HepG2 (cell line): ENCODE measurements around the gene MSH3. TPM values are rescaled to one million over a fixed set of nuclear protein-coding genes. Genes with fewer than 3 reads are reported as not detected.

Experiments used
- ATAC-seq: fragments of 200-7000 bp; cut with Tn5 transposase; 3 replicates; pipeline ENCODE4 v1.9.1; 2020; ENCODE audit warnings: mild to moderate bottlenecking, moderate library complexity
- BruUV-seq: library from RNA; stranded (reverse); fragments of 400-500 nt; replicated peaks from 2 replicates; lab custom pipeline; 2021; lab: Mats Ljungman, UMichigan
- CTCF ChIA-PET: fragments of 300-600 bp; formaldehyde crosslinking; extraction: SDS; loops from one replicate; lab custom pipeline; 2021; ENCODE audit warnings: low total read pairs, inconsistent platforms, low intra/inter-chr PET ratio; lab: Yijun Ruan, JAX
- POLR2A ChIA-PET: fragments of 350-600 bp; sonication (Branson Sonifier 250); formaldehyde crosslinking; loops from one replicate; lab custom pipeline; 2020; ENCODE audit warnings: antibody characterized with exemption, inconsistent platforms; lab: Yijun Ruan, JAX
- DNase-seq: peaks from one replicate; pipeline ENCODE4 v3.0.0-alpha.2; 2015; ENCODE audit warnings: low spot score
- FAIRE-seq: peaks from 3 replicates; lab custom pipeline; 2011; peaks lifted over from hg19 to GRCh38; lab: Jason Lieb, UNC
- H2AFZ ChIP-seq: one replicate; pipeline ENCODE4 v1.6.1; 2011; ENCODE audit warnings: low read length, inconsistent platforms
- H3K27ac ChIP-seq: fragments of 300-600 bp; 3 replicates; pipeline ENCODE4 v1.8.0; 2011; ENCODE audit warnings: mixed run types, mild to moderate bottlenecking, mixed read lengths, low read length, inconsistent platforms; ENCODE audit not compliant: insufficient read depth; ENCODE audit errors: extremely low read length
- H3K27me3 ChIP-seq, 2 experiments: fragments of 200-600 bp in 1 of 2; 2 replicates in 1 of 2; 3 replicates in 1 of 2; pipeline versions ENCODE4 v1.6.0 to v1.8.0; 2011; ENCODE audit warnings: low read length in 2 of 2, mild to moderate bottlenecking in 2 of 2, moderate library complexity in 2 of 2, inconsistent platforms in 1 of 2; ENCODE audit not compliant: insufficient read depth in 2 of 2, control insufficient read depth in 1 of 2
- H3K36me3 ChIP-seq, 2 experiments: fragments of 200-600 bp in 1 of 2; replicated peaks in 1 of 2; 2 replicates in 1 of 2; 3 replicates in 1 of 2; pipeline versions ENCODE4 v1.5.1 to v1.8.0; 2011; ENCODE audit warnings: low read length in 2 of 2, inconsistent platforms in 1 of 2; ENCODE audit not compliant: insufficient read depth in 2 of 2, control insufficient read depth in 1 of 2
- H3K4me1 ChIP-seq: 2 replicates; pipeline ENCODE4 v1.5.1; 2012; ENCODE audit warnings: low read length, inconsistent platforms; ENCODE audit not compliant: insufficient read depth
- H3K4me2 ChIP-seq: 2 replicates; pipeline ENCODE4 v1.6.0; 2011; ENCODE audit warnings: low read depth, low read length, inconsistent platforms
- H3K4me3 ChIP-seq, 3 experiments: fragments of 200-600 bp in 1 of 3; sonication (generic), shearing (Covaris generic) in 1 of 3; replicated peaks in 1 of 3; 2 replicates each; pipeline ENCODE4 v1.5.1; 2011 to 2016; ENCODE audit warnings: low read length in 3 of 3, inconsistent platforms in 2 of 3, low read depth in 2 of 3, mild to moderate bottlenecking in 2 of 3, control low read depth in 1 of 3, mixed read lengths in 1 of 3; ENCODE audit not compliant: insufficient read depth in 1 of 3
- H3K79me2 ChIP-seq: one replicate; pipeline ENCODE4 v1.6.1; 2011; ENCODE audit warnings: low read length, inconsistent platforms; ENCODE audit not compliant: insufficient read depth
- H3K9ac ChIP-seq: 2 replicates; pipeline ENCODE4 v1.6.0; 2011; ENCODE audit warnings: mild to moderate bottlenecking, low read depth, low read length, inconsistent platforms; ENCODE audit not compliant: insufficient read depth
- H3K9me3 ChIP-seq: 2 replicates; pipeline ENCODE4 v1.5.1; 2012; ENCODE audit warnings: mild to moderate bottlenecking, low read length
- H4K20me1 ChIP-seq: 2 replicates; pipeline ENCODE4 v1.6.0; 2011; ENCODE audit warnings: inconsistent platforms, mild to moderate bottlenecking, low read length, moderate library complexity; ENCODE audit not compliant: insufficient read depth
- MAFK ChIP-seq, 2 experiments: IDR thresholded peaks in 1 of 2; conservative IDR thresholded peaks in 1 of 2; 2 replicates each; pipeline ENCODE4 v1.6.1; 2011; ENCODE audit warnings: improper control_type of control experiment in 2 of 2, low read length in 2 of 2
- RFXAP ChIP-seq: sonication (generic); formaldehyde crosslinking; IDR thresholded peaks from 2 replicates; pipeline ENCODE4 v1.4.0; 2020; ENCODE audit warnings: missing genetic modification reagents, borderline replicate concordance
- TGIF2 ChIP-seq: IDR thresholded peaks from 2 replicates; pipeline ENCODE4 v1.6.1; 2016; ENCODE audit warnings: control low read depth, missing compliant biosample characterization
- ZFX ChIP-seq: sonication (generic); formaldehyde crosslinking; IDR thresholded peaks from 2 replicates; pipeline ENCODE4 v1.4.0; 2020; ENCODE audit warnings: mild to moderate bottlenecking, low read depth, missing genetic modification reagents, moderate library complexity
- ZNF12 ChIP-seq: sonication (generic); formaldehyde crosslinking; IDR thresholded peaks from 2 replicates; pipeline ENCODE4 v1.5.0; 2020; ENCODE audit warnings: missing genetic modification reagents
- ZNF274 ChIP-seq: sonication (generic); formaldehyde crosslinking; IDR thresholded peaks from 2 replicates; pipeline ENCODE4 v1.5.1; 2020; ENCODE audit warnings: mild to moderate bottlenecking, missing genetic modification reagents
- ZNF281 ChIP-seq: sonication (generic); formaldehyde crosslinking; IDR thresholded peaks from 2 replicates; pipeline ENCODE4 v1.4.0; 2020; ENCODE audit warnings: missing genetic modification reagents, borderline replicate concordance
- ZNF780A ChIP-seq: sonication (generic); formaldehyde crosslinking; IDR thresholded peaks from 2 replicates; pipeline ENCODE4 v1.8.0; 2022; ENCODE audit warnings: mild to moderate bottlenecking, missing genetic modification reagents, moderate library complexity
- WGBS: methylation state at CpG from one replicate; pipeline ENCODE4 v1.1.6; 2017; ENCODE audit warnings: low lambda C conversion rate; 5-methylcytosine and 5-hydroxymethylcytosine counted together
- in situ Hi-C: cut with HindIII; loops from 2 replicates; pipeline ENCODE4 v1.10.0; 2017; ENCODE audit warnings: low pct_unique_long_range_greater_than_20kb; ENCODE audit not compliant: extremely low pct_ligation_motif_present
- intact Hi-C: fragments of 100-400 bp; cut with micrococcal nuclease; formaldehyde crosslinking; loops from one replicate; pipeline ENCODE4 v1.10.0; 2022; ENCODE audit not compliant: unreplicated experiment
- polyA plus RNA-seq, 8 experiments: library from polyadenylated mRNA; depleted of rRNA in 3 of 8; stranded (reverse) in 7 of 8; unstranded in 1 of 8; fragments of >200 nt; fragmentation: Illumina TruSeq in 4 of 8; extraction: Trizol in 4 of 8; gene quantifications; 2 replicates each; pipeline versions ENCODE4 v1.2.1 to v1.2.3, GENCODE V29; 2011 to 2016; ENCODE audit warnings: low read depth in 4 of 8, missing spikeins in 1 of 8, mixed read lengths in 1 of 8; ENCODE audit not compliant: insufficient read depth in 1 of 8
- total RNA-seq, 5 experiments: library from RNA; depleted of rRNA; stranded (reverse); fragments of >200 nt; fragmentation: Illumina TruSeq; extraction: Trizol; gene quantifications; 2 replicates each; pipeline ENCODE4 v1.2.3, GENCODE V29; 2016; ENCODE audit warnings: low read depth in 1 of 5
- TF ChIP-seq, protein P1 (sequence below): sonication (generic); formaldehyde crosslinking; conservative IDR thresholded peaks from 2 replicates; pipeline ENCODE4 v1.4.0; 2020; ENCODE audit warnings: missing genetic modification reagents
- TF ChIP-seq, protein P2 (sequence below): sonication (generic); formaldehyde crosslinking; IDR thresholded peaks from 2 replicates; pipeline ENCODE4 v1.8.0; 2022; ENCODE audit warnings: low read depth, missing genetic modification reagents

MSH3 gene
- total and polyA plus RNA-seq, 2 of the 13 experiments (the other 11 are each of a cell fraction or from before 2014, with no cell fraction given): 4.0 to 16.4 TPM

DNA sequence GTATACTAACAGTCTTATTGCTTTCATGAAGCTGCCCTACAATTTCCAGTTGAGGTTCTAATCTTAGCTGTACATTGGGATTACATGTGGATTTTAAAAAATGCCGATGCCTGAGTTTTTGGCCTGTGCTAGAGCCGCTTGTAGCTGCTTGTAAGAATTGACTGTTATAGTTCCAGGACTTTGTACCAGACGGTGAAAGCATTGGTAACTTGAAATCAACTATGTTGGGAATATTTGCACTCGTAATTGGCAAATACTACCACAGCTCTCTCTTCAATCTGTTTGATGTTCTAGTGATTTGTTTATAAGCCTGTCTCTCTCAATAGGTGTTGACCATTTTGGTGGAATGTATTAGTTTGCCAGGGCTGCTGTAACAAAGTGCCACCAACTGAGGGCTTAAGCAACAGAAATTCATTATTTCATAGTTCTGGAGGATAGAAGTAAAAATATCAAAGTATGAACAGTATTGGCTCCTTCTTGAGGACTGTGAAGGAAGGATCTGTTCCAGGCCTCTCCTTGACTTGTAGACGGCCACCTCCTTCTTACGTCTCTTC is 50.8 kb downstream of the MSH3 start:
- ChIA-PET CTCF (no interaction called here), POLR2A (no interaction called here)
- no peak overlapping the region for H3K27ac ChIP-seq
- H3K9ac ChIP-seq: no peak overlapping the region
- H3K36me3 ChIP-seq: peaks cover 4 to 20% of the 10 kb centered on the region in 2 experiments; a peak in 3 of 5 replicates
- in situ Hi-C loops: loop anchor here (25.0 kb wide), 1 partner anchor 482 kb away; no protein-coding TSS in a partner anchor
- no peaks in the 10 kb centered on the region for H3K79me2 ChIP-seq
- H3K27me3 ChIP-seq: no peaks in the 10 kb centered on the region
- 87% methylated on average over 6 of the region's 6 CpGs for WGBS
- no peak for FAIRE-seq
- H3K9me3 ChIP-seq: no peaks in the 10 kb centered on the region
- TF ChIP-seq ZNF780A (CRISPR knock-in tag) (no peak), MAFK (conservative IDR thresholded peaks at IDR 0.05 in 1 of 2, IDR thresholded peaks at IDR 0.05 in 1 of 2; ENCODE audit: low read length in 2 of 2) (peak in 1 of 2 experiments; percentile 47; a peak in 1 of 4 replicates), ZNF274 (CRISPR knock-in tag) (no peak), ZNF281 (CRISPR knock-in tag) (no peak), ZFX (CRISPR knock-in tag) (no peak), TGIF2 (no peak), RFXAP (CRISPR knock-in tag) (no peak), ZNF12 (peak; percentile 98)
- TF ChIP-seq, protein P1, sequence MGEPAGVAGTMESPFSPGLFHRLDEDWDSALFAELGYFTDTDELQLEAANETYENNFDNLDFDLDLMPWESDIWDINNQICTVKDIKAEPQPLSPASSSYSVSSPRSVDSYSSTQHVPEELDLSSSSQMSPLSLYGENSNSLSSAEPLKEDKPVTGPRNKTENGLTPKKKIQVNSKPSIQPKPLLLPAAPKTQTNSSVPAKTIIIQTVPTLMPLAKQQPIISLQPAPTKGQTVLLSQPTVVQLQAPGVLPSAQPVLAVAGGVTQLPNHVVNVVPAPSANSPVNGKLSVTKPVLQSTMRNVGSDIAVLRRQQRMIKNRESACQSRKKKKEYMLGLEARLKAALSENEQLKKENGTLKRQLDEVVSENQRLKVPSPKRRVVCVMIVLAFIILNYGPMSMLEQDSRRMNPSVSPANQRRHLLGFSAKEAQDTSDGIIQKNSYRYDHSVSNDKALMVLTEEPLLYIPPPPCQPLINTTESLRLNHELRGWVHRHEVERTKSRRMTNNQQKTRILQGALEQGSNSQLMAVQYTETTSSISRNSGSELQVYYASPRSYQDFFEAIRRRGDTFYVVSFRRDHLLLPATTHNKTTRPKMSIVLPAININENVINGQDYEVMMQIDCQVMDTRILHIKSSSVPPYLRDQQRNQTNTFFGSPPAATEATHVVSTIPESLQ (CRISPR knock-in tag): no peak
- TF ChIP-seq, protein P2, sequence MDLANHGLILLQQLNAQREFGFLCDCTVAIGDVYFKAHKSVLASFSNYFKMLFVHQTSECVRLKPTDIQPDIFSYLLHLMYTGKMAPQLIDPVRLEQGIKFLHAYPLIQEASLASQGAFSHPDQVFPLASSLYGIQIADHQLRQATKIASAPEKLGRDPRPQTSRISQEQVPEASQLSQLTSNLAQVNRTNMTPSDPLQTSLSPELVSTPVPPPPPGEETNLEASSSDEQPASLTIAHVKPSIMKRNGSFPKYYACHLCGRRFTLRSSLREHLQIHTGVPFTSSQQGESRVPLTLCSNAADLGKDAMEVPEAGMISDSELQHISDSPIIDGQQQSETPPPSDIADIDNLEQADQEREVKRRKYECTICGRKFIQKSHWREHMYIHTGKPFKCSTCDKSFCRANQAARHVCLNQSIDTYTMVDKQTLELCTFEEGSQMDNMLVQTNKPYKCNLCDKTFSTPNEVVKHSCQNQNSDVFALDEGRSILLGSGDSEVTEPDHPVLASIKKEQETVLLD (CRISPR knock-in tag): no peak
- H3K4me2 ChIP-seq: no peak overlapping the region
- intact Hi-C loops: no loop called here
- H3K4me3 ChIP-seq: no peak overlapping the region
- peak; percentile 30 for DNase-seq
- H3K4me1 ChIP-seq: peaks cover 8% of the 10 kb centered on the region; the same call in 1 of the 2 replicates
- no TSS peak for BruUV-seq
- no peak overlapping the region for H2AFZ ChIP-seq
- ATAC-seq: no peak
- H4K20me1 ChIP-seq: no peaks in the 10 kb centered on the region
